Fibroblast of peridontal ligament (primary cell): Measurements from ENCODE around the gene MR1.
"Not testable (repeated sequence)": the region's sequence is repeated elsewhere in the genome, so short reads cannot be mapped to it uniquely, and the experiment has no call there.

Source experiments
- DNase-seq: peaks from one replicate; pipeline ENCODE4 v3.0.0-alpha.2; 2010; ENCODE audit errors: extremely low read depth

MR1 gene

DNA sequence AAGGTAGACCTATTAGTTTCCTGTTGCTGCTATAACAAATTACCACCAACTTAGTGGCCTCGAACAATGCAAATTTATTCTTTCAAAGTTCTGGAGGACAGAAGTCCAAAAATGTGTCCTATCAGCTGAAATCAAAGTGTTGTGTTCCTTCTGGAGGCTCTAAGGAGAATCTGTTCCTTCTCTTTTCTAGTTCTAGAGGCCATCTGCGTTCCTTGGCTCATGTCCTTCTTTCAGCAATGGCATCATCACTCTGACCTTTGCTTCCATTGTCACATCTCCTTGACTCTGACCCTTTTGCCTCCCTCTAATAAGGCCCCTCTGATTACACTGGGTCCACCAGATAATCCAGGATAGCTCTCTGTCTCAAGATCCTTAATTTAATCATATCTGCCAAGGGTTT lies 1.2 kb upstream of the MR1 start:
- no peak for DNase-seq

GRCh38 chr1:181033128-181033798 lies 520 bp upstream of the MR1 start:
- DNase-seq = peak; percentile 65

DNA sequence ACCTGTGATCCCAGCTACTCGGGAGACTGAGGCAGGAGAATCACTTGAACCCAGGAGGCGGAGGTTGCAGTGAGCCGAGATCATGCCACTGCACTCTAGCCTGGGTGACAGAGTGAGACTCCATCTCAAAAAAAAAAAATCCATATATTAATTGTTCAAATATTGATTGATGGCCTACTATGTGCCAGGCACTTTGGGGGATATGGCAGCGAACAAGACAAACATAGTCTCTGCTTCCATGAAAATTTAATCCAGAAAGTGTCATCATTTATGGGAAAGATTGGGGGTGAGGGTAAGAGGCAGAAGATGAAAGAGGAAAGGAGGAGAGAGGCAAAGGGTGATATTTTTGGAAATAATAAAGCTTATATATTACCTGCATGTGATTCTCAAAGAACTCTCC lies 1.4 kb downstream of the MR1 start:
- DNase-seq = not testable (repeated sequence)

DNA sequence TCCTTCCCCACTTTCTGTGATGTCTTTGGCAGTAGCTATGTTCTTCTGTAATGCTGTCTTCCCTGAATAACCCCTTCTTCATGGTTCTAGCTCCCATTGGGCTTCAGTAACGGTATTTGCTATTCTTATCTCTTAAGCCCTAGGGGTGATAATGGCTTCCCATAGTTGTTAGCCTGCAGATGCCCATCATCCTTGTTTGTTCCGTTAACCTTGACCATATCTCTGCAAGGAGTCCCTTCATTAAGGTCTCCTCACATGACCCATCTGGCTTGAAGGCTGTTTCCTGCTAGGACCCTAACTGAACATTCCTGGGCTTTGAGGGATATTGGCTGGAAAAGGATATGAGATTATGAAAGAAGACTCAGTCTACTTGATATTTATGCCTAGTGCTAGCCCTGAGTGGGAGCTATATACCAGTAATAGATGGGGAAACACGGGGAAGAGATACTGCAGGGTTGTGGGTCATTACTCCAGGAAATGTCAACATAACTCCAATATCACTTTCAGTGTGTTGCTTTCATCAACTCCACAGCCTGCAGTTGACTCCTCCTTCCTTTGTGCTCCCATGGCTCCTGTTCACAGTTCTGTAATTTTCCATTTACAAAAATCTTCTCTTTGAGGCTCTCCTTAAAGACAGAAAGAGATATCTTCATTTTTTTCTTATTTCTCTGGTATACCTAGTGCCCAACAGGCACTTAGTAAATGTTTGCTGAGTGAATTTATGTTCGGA lies 2.5 kb downstream of the MR1 start:
- no peak for DNase-seq

GRCh38 chr1:181037386-181037785 lies 3.6 kb downstream of the MR1 start:
- no peak for DNase-seq

DNA sequence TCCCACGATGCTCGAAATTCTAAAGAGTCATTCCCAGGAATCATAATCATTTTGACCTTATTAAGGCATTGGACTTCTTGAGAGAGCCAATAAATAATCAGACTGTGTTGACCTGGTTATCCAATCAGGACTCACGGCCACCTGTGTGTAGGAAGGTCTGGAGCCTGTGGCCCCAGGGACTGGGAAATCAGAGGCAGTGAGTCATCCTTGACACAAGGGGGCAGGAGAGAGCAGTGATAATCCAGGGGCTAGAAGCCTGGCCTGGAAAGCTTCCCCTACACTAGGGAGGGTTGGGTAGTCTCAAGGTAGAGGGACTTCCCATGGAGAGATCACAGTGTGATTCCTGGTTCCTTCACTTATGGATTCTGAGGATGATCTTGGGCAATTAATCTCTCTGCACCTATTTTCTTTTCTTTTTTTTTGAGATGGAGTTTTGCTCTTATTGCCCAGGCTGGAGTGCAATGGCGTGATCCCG lies 4.7 kb downstream of the MR1 start:
- peak; percentile 52 for DNase-seq

GRCh38 chr1:181040284-181040865 lies 6.6 kb downstream of the MR1 start:
- DNase-seq = no peak

DNA sequence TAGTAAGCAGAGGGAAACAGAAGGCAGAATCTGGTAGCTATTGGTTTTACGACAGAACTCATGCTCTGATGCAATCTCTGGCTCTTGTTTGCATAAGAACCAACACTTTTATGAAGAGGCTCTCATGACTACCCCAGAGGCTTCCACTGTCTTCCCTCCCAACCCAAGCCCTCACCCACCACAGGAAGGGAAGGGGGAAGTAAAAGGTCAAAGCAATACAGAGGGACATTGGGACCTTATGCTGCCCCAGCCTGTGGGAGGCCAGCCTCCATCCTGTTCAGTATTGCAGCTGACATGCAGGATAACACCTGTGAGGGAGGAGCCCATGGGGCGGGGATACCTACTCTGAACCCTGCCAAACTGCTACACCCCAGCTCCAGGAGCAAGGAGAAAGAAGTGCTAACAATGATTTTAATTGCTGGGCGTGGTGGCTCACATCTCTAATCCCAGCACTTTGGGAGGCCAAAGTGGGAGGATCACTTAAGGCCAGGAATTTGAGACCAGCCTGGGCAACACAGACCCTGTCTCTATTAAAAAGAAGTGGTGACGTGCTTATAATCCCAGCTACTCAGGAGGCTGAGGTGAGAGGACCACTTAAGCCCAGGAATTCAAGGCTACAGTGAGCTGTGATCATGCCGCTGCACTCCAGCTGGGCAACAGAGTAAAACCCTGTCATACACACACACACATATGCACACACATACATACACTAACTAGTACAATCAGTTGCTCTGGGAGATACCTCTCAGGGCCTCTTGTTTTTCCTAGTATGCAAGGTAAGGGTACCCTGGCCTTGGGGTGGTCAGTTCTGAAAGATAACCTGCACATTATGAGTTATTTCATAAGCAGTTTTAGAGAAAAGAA lies 9.5 kb downstream of the MR1 start:
- DNase-seq = peak; percentile 39

- no peak for DNase-seq
These were observed 10.7 kb downstream of the MR1 start for GRCh38 chr1:181044449-181044966.

DNA sequence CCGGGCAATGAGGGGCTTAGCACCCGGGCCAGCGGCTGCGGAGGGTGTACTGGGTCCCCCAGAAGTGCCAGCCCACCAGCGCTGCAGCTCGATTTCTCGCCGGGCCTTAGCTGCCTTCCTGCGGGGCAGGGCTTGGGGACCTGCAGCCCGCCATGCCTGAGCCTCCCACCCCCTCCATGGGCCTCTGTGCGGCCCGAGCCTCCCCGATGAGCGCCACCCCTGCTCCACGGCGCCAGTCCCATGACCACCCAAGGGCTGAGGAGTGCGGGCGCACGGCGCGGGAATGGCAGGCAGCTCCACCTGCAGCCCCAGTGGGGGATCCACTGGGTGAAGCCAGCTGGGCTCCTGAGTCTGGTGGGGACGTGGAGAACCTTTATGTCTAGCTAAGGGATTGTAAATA lies 12.2 kb downstream of the MR1 start:
- DNase-seq = not testable (repeated sequence)

DNA sequence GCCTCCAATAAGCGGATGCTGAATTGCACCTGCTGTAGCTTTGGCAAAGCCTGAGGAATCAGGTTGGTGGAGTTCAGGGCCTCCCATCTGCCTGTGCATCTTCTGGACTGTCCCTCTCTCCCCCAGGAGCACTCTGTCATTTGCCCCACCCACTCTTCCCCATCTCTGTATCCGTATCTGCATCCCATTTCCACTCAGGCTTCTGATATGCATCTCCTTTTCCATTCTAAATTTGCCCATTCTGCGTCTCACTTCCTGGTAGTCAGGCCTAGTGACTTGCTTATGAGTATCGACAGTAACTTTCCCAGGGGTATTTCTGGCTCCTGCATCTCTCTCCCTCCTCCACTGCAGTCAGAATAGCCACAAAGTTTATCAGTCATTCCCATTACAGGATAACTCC lies 15.6 kb downstream of the MR1 start:
- no peak for DNase-seq

GRCh38 chr1:181050922-181051321 lies 17.1 kb downstream of the MR1 start:
- no peak for DNase-seq

DNA sequence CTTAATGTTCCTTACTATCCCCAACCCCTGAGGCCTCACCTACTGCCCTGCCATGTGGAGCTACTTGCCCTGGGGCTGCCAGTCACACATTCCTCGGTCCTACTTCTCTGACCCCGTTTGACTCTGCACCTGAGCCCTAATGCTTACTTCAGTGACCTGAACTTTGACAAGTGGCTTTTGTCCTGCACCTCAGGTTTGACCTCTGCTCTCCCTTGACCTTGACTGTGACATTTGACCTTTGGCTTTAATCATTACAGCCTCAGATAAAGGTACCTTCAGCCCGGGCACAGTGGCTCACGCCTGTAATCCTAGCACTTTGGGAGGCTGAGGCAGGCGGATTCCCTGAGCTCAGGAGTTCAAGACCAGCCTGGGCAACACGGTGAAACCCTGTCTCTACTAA lies 22.8 kb downstream of the MR1 start:
- no peak for DNase-seq

GRCh38 chr1:181057079-181057478 lies 23.3 kb downstream of the MR1 start:
- DNase-seq = peak; percentile 43

DNA sequence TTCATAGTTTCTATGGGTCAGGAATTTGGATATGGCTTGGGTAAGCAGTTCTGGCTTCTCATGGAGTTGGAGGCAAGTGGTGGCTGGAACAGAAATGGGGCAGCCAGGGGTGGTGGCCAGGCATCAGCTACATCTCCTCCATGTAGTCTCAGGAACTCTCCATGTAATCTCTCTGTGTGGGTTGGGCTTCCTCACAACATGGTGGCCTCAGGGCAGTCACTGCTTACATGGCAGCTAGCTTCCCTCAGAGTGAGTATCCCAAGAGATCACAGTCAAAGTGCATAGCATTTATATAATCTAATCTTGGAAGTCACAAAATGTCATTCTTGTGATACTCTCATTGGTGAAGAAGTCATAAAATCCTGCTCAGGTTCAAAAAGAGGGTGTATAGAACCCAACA lies 25.7 kb downstream of the MR1 start:
- DNase-seq = no peak

DNA sequence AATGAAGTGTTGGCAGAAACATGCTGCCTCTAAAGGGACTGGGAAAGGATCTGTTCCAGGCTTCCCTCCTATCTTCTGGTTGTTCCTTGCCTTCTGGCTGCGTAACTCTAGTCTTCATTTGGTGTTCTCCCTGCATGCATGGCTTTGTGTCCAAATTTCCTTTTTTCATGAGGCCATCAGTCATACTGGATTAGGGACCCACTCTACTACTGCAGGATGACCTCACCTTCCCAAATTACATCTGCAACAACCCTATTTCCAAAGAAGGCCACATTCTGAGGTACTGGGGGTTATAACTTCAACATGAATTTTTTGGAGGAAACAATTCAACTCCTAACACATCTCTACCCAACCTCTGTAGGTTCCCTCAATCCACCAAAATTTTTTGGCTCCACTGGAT lies 26.3 kb downstream of the MR1 start:
- no peak for DNase-seq

DNA sequence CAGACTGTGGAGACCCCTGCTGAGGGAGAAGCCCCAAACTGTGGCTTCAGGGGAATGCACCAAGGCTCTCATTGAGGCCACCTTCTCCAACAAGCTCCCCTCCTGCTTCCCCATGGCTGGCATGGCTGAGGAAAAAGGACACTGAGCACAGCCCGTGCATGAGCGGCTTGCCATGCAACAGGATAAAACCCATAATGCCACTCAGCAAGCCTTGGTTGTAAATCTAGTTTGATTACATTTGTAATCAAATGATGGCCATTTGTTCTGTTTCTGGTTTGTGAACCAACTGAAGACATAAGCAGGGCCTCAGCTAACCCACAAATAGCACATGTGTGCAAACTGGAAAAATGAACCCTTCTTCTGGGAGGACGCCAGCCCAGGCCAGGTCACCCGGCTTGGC lies 27.2 kb downstream of the MR1 start:
- DNase-seq = not testable (repeated sequence)

- peak; percentile 20 for DNase-seq
These were observed 27.7 kb downstream of the MR1 start for GRCh38 chr1:181061487-181061886.

GRCh38 chr1:181061891-181062835 lies 28.4 kb downstream of the MR1 start:
- no peak for DNase-seq

- DNase-seq = peak; percentile 78
These were observed 29.1 kb downstream of the MR1 start for GRCh38 chr1:181062836-181063428.
